RWPE1 (cell line): Measurements from ENCODE around the gene MSH2.

Experiments used
- CTCF ChIA-PET: fragments of 350-600 bp; sonication (Branson Sonifier 250); formaldehyde crosslinking; extraction: SDS; loops from one replicate; lab custom pipeline; 2021; lab: Yijun Ruan, JAX
- POLR2A ChIA-PET: fragments of 400-600 bp; formaldehyde crosslinking; extraction: SDS; loops from one replicate; lab custom pipeline; 2020; ENCODE audit warnings: antibody characterized with exemption; ENCODE audit not compliant: low non-redundant PET; lab: Yijun Ruan, JAX
- DNase-seq: peaks from one replicate; pipeline ENCODE4 v3.0.0; 2012; ENCODE audit warnings: low spot score
- H3K27ac ChIP-seq: fragments of 450-650 bp; 2 replicates; pipeline ENCODE4 v1.5.1; 2017
- TF ChIP-seq, protein P1 (sequence below): fragments of 450-650 bp; conservative IDR thresholded peaks from 2 replicates; pipeline ENCODE4 v1.5.1; 2017; ENCODE audit warnings: low read depth, mild to moderate bottlenecking

The MSH2 gene

DNA sequence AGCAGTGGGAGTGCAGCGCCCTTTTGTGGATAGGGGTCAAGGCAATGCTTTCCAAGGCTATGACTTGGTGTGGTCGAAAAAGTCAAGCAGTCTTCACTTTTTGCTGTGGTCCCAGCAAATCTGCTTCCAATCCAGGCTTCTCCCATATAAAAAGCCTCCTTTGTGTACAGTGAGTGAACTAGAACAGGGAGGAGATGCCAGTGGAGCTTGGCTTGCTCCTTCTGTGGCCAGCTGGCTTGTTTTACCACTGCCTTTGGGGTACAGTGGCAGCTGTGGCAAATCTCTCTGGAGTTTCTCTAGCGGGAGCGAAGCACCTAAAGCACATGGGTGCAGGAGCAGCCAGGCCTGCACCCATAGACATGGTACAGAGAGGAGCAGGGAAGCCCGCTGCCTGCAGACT lies 103.5 kb downstream of the MSH2 start:
- DNase-seq, result no peak
- TF ChIP-seq, protein P1, sequence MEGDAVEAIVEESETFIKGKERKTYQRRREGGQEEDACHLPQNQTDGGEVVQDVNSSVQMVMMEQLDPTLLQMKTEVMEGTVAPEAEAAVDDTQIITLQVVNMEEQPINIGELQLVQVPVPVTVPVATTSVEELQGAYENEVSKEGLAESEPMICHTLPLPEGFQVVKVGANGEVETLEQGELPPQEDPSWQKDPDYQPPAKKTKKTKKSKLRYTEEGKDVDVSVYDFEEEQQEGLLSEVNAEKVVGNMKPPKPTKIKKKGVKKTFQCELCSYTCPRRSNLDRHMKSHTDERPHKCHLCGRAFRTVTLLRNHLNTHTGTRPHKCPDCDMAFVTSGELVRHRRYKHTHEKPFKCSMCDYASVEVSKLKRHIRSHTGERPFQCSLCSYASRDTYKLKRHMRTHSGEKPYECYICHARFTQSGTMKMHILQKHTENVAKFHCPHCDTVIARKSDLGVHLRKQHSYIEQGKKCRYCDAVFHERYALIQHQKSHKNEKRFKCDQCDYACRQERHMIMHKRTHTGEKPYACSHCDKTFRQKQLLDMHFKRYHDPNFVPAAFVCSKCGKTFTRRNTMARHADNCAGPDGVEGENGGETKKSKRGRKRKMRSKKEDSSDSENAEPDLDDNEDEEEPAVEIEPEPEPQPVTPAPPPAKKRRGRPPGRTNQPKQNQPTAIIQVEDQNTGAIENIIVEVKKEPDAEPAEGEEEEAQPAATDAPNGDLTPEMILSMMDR, result no peak
- no peak overlapping the region for H3K27ac ChIP-seq
- ChIA-PET POLR2A (no interaction called here), CTCF (no interaction called here)

GRCh38 chr2:47508080-47508479 lies 105.1 kb downstream of the MSH2 start:
- DNase-seq, result no peak
- ChIA-PET POLR2A (no interaction called here), CTCF (no interaction called here)
- TF ChIP-seq, protein P1, result no peak
- no peak overlapping the region for H3K27ac ChIP-seq

- TF ChIP-seq, protein P1, result no peak
- no peak for DNase-seq
- ChIA-PET CTCF (no interaction called here), POLR2A (no interaction called here)
- H3K27ac ChIP-seq, result no peak overlapping the region
Measured at GRCh38 chr2:47508641-47509040, 105.7 kb downstream of the MSH2 start.

DNA sequence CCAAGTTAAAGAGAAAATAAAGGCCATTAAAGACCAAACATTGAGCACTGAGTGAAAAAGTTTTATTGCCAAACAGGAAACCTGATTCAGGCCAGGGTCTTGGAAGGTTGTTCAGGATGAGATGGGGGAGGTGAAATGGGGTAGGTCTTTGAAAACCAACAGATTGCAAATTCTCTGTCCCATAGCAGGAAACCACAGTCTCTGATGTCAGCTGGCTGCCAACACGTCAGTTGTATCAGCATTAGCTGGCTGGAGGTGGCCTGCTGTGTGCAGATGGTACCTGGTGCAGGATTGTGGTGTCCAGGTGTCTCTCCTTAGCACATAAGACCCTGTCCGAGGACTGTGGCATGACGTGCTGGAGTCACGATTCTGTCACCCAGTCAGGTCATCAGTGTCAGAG lies 106.3 kb downstream of the MSH2 start:
- no peak overlapping the region for H3K27ac ChIP-seq
- TF ChIP-seq, protein P1, result no peak
- ChIA-PET POLR2A (no interaction called here), CTCF (no interaction called here)
- no peak for DNase-seq

- ChIA-PET POLR2A (no interaction called here), CTCF (no interaction called here)
- no peak for DNase-seq
- no peak overlapping the region for H3K27ac ChIP-seq
- TF ChIP-seq, protein P1, result no peak
Measured at GRCh38 chr2:47509821-47510385, 106.9 kb downstream of the MSH2 start.

DNA sequence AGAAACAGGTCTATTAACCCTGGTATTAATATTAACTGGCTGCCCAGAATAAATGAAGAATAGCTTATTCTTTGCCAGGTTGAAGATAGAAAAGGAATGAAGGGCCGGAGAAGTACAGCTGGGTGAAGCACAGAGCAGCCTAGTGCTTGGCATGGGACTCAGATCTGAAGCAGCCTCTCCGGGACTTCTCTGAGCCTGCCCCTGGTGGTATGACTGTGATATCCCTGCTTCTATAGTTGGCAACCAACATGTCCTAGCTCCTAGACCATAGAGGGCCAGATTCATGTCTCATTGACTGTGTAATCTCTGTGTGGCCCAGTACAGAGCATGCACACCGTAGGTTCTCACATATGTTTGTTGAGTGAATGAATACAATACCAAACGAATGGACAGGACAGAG lies 107.8 kb downstream of the MSH2 start:
- no peak overlapping the region for H3K27ac ChIP-seq
- ChIA-PET CTCF (interaction anchor here (0.6 kb wide), 1 partner anchor 34 kb away, joined by 3 read pairs; no protein-coding TSS in a partner anchor), POLR2A (interaction anchor here (0.6 kb wide), 1 partner anchor 9 kb away, joined by 3 read pairs; no protein-coding TSS in a partner anchor)
- TF ChIP-seq, protein P1, result no peak
- no peak for DNase-seq
